CD8-positive, alpha-beta memory T cell (primary cell): Measurements from ENCODE around the gene STC2. TPM values are rescaled to one million over a fixed set of nuclear protein-coding genes. Genes with fewer than 3 reads are reported as not detected.
"Not testable (repeated sequence)": the region's sequence is repeated elsewhere in the genome, so short reads cannot be mapped to it uniquely, and the experiment has no call there.

Experiments used
- CTCF ChIA-PET: fragments of 350-600 bp; sonication (Branson Sonifier 250); formaldehyde crosslinking; loops from one replicate; lab custom pipeline; 2021; ENCODE audit warnings: antibody characterized with exemption; lab: Charles Lee
- POLR2A ChIA-PET: fragments of 350-600 bp; sonication (Branson Sonifier 250); formaldehyde crosslinking; loops from one replicate; lab custom pipeline; 2021; ENCODE audit warnings: antibody characterized with exemption; lab: Charles Lee
- DNase-seq, 5 donors: peaks; one replicate each; pipeline versions ENCODE4 v3.0.0 to v3.0.0-alpha.2; 2020 to 2022; ENCODE audit warnings: mixed read lengths in 1 of 5
- H3K27ac ChIP-seq: one replicate; pipeline ENCODE4 v1.7.0; 2013; ENCODE audit warnings: low read depth, mild to moderate bottlenecking, low read length, moderate library complexity
- H3K27me3 ChIP-seq: 2 replicates; pipeline ENCODE4 v1.7.0; 2013; ENCODE audit warnings: low read length, mild to moderate bottlenecking; ENCODE audit not compliant: insufficient read depth, poor library complexity, severe bottlenecking
- H3K36me3 ChIP-seq: 2 replicates; pipeline ENCODE4 v1.7.0; 2013; ENCODE audit warnings: mild to moderate bottlenecking, low read length, moderate library complexity; ENCODE audit not compliant: insufficient read depth
- H3K4me1 ChIP-seq: 2 replicates; pipeline ENCODE4 v1.7.0; 2013; ENCODE audit warnings: mild to moderate bottlenecking, low read length, moderate library complexity; ENCODE audit not compliant: insufficient read depth
- H3K4me3 ChIP-seq: 2 replicates; pipeline ENCODE4 v1.7.0; 2013; ENCODE audit warnings: mild to moderate bottlenecking, low read length
- H3K9me3 ChIP-seq: 2 replicates; pipeline ENCODE4 v1.7.0; 2013; ENCODE audit warnings: mild to moderate bottlenecking, low read length
- H3K27ac Mint-ChIP-seq, 8 donors: one replicate each; pipeline ENCODE4 v1.8.0; 2020 to 2021; ENCODE audit warnings: mixed read lengths in 8 of 8, mild to moderate bottlenecking in 6 of 8, inconsistent platforms in 3 of 8, moderate library complexity in 3 of 8
- H3K27me3 Mint-ChIP-seq, 2 donors: one replicate each; pipeline ENCODE4 v1.8.0; 2020 to 2021; ENCODE audit warnings: mixed read lengths in 2 of 2, mild to moderate bottlenecking in 1 of 2, moderate library complexity in 1 of 2
- H3K36me3 Mint-ChIP-seq, 3 donors: one replicate each; pipeline ENCODE4 v1.8.0; 2020 to 2021; ENCODE audit warnings: mixed read lengths in 3 of 3, inconsistent platforms in 1 of 3, mild to moderate bottlenecking in 1 of 3
- H3K4me1 Mint-ChIP-seq, 3 donors: one replicate each; pipeline ENCODE4 v1.8.0; 2020 to 2021; ENCODE audit warnings: mixed read lengths in 3 of 3, inconsistent platforms in 1 of 3, mild to moderate bottlenecking in 1 of 3
- H3K4me3 Mint-ChIP-seq, 7 donors: one replicate each; pipeline ENCODE4 v1.8.0; 2020 to 2021; ENCODE audit warnings: mixed read lengths in 7 of 7, mild to moderate bottlenecking in 6 of 7, moderate library complexity in 4 of 7, inconsistent platforms in 2 of 7
- H3K9me3 Mint-ChIP-seq, 5 donors: one replicate each; pipeline ENCODE4 v1.8.0; 2020 to 2022; ENCODE audit warnings: mixed read lengths in 5 of 5, mild to moderate bottlenecking in 3 of 5, moderate library complexity in 2 of 5, inconsistent platforms in 1 of 5
- polyA plus RNA-seq: library from polyadenylated mRNA; unstranded; fragments of 300-500 nt; fragmentation: Illumina TruSeq; gene quantifications from one replicate; pipeline ENCODE4 v1.2.3, GENCODE V29; 2021
- total RNA-seq, 2 experiments: library from RNA; stranded (reverse); gene quantifications; one replicate each; pipeline ENCODE4 v1.2.3, GENCODE V29; 2021

The STC2 gene
- total and polyA plus RNA-seq, 3 experiments from 2014 or later, result 2.1 to 2.4 TPM; not detected in 1

DNA sequence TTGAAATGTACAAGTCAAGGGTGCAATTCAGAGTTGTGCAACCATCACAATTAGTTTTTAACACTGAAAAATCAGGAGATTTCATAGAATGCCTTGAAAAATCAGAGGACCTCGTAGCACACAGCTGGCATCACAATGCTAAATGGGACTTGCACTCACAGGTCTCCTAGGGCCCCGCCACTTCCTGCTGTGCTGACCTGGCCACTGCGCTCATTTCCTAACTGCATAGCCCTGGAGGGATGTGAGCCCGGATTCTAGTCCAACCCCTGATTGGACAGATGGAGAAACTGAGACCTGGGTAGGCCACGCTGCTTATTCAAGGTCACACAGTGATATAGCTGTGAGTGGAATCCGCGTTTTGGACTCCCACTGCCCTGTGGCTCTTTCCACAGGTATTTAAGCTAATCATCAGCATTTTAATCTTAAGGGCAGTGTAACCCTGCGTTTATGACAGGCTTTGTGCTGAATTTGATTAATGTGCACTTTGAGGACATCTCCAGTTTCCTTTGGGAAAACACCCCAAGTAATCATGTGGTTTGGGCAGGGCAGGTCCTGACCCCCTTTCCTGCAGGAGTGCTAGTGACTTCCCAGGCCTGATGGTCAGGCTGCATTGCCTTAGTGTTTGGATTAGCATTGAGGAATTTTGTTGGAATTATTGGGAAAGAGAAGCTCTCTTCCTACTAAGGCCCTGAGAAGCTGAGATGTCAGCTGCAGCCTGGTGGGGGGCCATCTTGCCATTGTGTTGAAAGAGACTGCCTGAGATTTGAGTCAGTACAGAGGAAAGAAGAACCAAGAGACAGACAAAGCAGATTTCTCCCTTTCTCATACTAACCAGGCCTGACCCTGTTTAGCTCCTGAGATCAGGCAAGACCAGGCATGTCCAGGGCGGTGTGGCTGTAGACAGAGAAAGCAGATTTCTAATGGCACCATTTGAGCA, 36.2 kb downstream of the STC2 start:
- H3K27me3 Mint-ChIP-seq, result peaks cover 22 to 78% of the 10 kb centered on the region in 2 donors
- ChIA-PET POLR2A (no interaction called here), CTCF (no interaction called here)
- no peak overlapping the region for H3K27ac Mint-ChIP-seq
- peaks cover 0 to 2% (median 0%) of the 10 kb centered on the region in 3 donors for H3K36me3 Mint-ChIP-seq
- H3K27me3 ChIP-seq, result no peaks in the 10 kb centered on the region
- DNase-seq, result no peak
- no peak overlapping the region for H3K4me3 Mint-ChIP-seq
- no peaks in the 10 kb centered on the region for H3K4me1 ChIP-seq
- no peak overlapping the region for H3K27ac ChIP-seq
- H3K36me3 ChIP-seq, result no peaks in the 10 kb centered on the region
- peaks cover 13 to 14% (median 13%) of the 10 kb centered on the region in 3 donors for H3K4me1 Mint-ChIP-seq
- no peaks in the 10 kb centered on the region for H3K9me3 ChIP-seq
- peaks cover 0 to 6% (median 0%) of the 10 kb centered on the region in 5 donors for H3K9me3 Mint-ChIP-seq
- no peak overlapping the region for H3K4me3 ChIP-seq

DNA sequence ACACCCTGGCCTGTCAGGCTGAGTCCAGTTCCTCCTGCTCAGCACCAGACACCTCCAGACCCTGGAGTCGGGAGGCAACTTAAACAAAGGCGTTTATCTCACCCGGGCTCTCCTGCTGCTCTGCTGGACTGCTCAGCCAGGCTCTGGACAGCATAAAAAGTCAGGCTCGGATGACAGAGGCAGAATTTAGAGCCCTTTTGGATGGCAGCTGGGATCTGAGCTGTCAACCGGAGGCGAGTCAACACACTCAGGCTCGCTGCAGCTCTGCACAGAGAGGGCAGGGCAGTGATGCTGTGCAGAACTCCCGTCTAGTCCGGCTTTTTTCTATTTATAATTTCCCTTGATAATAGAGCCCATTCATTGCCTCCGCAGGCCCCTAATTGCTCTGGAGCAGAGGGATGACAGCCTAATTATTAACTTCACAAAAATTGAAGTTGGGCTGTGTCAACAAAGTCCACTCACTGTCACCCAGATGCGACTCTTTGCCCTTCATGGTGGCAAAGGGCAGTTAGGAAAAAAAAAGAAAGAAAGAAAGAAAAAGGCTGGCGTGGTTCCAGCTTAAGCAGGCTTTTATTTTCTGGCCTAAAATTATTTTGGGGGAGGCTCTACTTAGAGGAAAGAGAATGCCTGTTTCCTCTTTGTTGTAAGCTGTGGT, 37.6 kb downstream of the STC2 start:
- H3K27me3 Mint-ChIP-seq, result peaks cover 26 to 85% of the 10 kb centered on the region in 2 donors
- peaks cover 13 to 14% (median 13%) of the 10 kb centered on the region in 3 donors for H3K4me1 Mint-ChIP-seq
- H3K9me3 ChIP-seq, result no peaks in the 10 kb centered on the region
- H3K4me3 Mint-ChIP-seq, result no peak overlapping the region
- no peak overlapping the region for H3K27ac ChIP-seq
- no peaks in the 10 kb centered on the region for H3K4me1 ChIP-seq
- H3K36me3 Mint-ChIP-seq, result peaks cover 0 to 2% (median 0%) of the 10 kb centered on the region in 3 donors
- H3K27me3 ChIP-seq, result no peaks in the 10 kb centered on the region
- H3K36me3 ChIP-seq, result no peaks in the 10 kb centered on the region
- CTCF ChIA-PET, result no interaction called here
- POLR2A ChIA-PET, result no interaction called here
- no peak for DNase-seq
- no peak overlapping the region for H3K4me3 ChIP-seq
- no peak overlapping the region for H3K27ac Mint-ChIP-seq
- H3K9me3 Mint-ChIP-seq, result peaks cover 0 to 7% (median 0%) of the 10 kb centered on the region in 5 donors

DNA sequence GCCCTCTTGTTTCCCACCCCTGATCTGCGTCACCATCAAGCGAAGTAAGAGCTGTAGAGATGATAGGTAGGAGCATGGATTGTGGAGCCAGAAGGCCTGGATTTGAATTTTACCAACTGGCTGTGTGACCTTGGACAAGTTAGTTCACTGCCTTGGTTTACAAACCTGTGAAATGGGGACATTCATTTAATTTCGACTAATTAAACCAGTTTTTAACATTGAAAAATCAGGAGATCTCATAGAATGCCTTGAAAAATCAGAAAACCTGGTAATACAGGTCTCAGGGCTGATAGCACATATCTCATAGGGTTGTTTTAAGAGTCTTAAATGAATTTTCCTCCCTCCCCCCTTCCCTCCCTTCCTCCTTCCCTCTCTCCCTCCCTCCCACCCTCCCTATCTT, 38.8 kb downstream of the STC2 start:
- CTCF ChIA-PET, result no interaction called here
- POLR2A ChIA-PET, result no interaction called here

DNA sequence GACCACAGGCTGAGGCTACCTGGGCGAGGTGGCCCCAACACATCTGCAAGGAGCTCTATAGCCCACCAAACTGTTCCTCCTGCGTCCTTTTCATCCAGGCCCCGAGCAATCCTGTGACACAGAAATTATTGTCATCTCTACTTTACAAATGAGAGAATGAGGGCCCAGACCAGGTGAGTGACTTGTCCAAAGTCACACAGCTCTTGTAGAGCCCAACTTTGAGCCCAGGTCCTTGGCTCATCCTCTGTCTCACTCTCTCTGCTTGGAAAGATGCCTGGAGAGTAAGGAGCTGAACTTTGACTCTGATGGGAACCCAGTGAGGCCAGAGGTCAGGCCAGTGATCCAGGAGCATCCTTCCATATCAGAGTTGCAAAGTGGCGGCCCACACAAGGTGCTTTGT, 39.6 kb downstream of the STC2 start:
- no peak overlapping the region for H3K27ac ChIP-seq
- no peaks in the 10 kb centered on the region for H3K36me3 ChIP-seq
- CTCF ChIA-PET, result no interaction called here
- no peaks in the 10 kb centered on the region for H3K27me3 ChIP-seq
- peaks cover 30 to 84% of the 10 kb centered on the region in 2 donors for H3K27me3 Mint-ChIP-seq
- peaks cover 0 to 4% (median 0%) of the 10 kb centered on the region in 3 donors for H3K36me3 Mint-ChIP-seq
- POLR2A ChIA-PET, result no interaction called here
- DNase-seq, result no peak
- H3K4me1 ChIP-seq, result peaks cover 3% of the 10 kb centered on the region
- H3K4me1 Mint-ChIP-seq, result peaks cover 1 to 9% (median 4%) of the 10 kb centered on the region in 3 donors
- H3K4me3 ChIP-seq, result no peak overlapping the region
- H3K27ac Mint-ChIP-seq, result no peak overlapping the region
- peaks cover 0 to 15% (median 3%) of the 10 kb centered on the region in 5 donors for H3K9me3 Mint-ChIP-seq
- no peak overlapping the region for H3K4me3 Mint-ChIP-seq
- no peaks in the 10 kb centered on the region for H3K9me3 ChIP-seq

More for the DNA sequence above, 38.8 kb downstream of the STC2 start:
- Histone ChIP-seq H3K36me3 (no peaks in the 10 kb centered on the region), H3K4me3 (no peak overlapping the region), H3K9me3 (no peaks in the 10 kb centered on the region), H3K27ac (no peak overlapping the region), H3K4me1 (no peaks in the 10 kb centered on the region), H3K27me3 (no peaks in the 10 kb centered on the region)
- Mint-ChIP-seq H3K4me3 (no peak overlapping the region), H3K27me3 (peaks cover 27 to 88% of the 10 kb centered on the region in 2 donors), H3K27ac (no peak overlapping the region), H3K36me3 (peaks cover 0 to 2% (median under 1%) of the 10 kb centered on the region in 3 donors), H3K9me3 (peaks cover 0 to 12% (median 3%) of the 10 kb centered on the region in 5 donors), H3K4me1 (peaks cover 9 to 13% (median 9%) of the 10 kb centered on the region in 3 donors)
- no peak for DNase-seq

DNA sequence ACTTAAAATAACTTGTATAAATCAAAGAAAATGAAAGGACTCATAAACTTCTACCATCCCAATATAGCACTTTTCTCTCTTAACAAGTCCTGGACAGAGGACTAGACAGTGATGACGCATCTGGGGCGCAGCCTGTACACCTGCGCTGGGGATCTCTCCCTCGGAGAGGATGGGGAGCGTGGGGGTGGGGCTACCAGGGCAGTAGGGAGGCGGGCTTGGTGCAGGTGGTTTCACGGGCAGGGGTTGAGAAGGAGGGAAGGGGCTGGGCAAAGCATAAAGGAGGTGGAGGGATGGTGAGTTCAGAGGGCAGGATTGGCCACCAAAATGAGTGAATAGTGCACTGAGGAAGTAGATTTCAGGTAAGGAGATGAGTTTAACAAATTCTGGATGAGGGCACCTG, 41.1 kb downstream of the STC2 start:
- Histone ChIP-seq H3K36me3 (no peaks in the 10 kb centered on the region), H3K4me1 (peaks cover 3% of the 10 kb centered on the region), H3K27ac (no peak overlapping the region), H3K27me3 (peaks cover 3% of the 10 kb centered on the region), H3K9me3 (no peaks in the 10 kb centered on the region), H3K4me3 (no peak overlapping the region)
- Mint-ChIP-seq H3K4me3 (no peak overlapping the region), H3K4me1 (peaks cover 0 to 11% (median 4%) of the 10 kb centered on the region in 3 donors), H3K27ac (no peak overlapping the region), H3K36me3 (peaks cover 0 to 4% (median 0%) of the 10 kb centered on the region in 3 donors), H3K27me3 (peaks cover 29 to 85% of the 10 kb centered on the region in 2 donors), H3K9me3 (peaks cover 0 to 15% (median 3%) of the 10 kb centered on the region in 5 donors)
- CTCF ChIA-PET, result no interaction called here
- no peak for DNase-seq
- POLR2A ChIA-PET, result no interaction called here

DNA sequence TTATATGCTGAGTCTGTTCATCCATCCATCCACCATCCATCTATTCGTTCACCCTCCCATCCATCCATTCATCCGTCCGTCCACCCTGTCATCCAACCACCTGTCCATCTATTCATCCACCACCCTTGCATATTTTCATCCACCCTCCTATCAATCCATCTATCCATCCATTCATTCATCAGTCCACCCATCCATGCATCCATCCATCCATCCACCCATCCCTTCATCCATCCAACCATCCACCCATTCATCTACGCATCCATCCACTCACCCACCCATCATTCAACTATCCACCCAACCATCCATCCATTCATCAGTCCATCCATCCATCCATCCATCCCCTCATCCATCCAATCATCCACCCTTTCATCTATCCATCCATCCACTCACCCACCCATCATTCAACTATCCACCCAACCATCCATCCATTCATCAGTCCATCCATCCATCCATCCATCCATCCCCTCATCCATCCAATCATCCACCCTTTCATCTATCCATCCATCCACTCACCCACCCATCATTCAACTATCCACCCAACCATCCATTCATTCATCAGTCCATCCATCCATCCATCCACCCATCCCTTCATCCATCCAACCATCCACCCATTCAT, 43.8 kb downstream of the STC2 start:
- H3K9me3 ChIP-seq, DNase-seq, H3K36me3 Mint-ChIP-seq, POLR2A ChIA-PET, H3K27me3 ChIP-seq, H3K36me3 ChIP-seq, H3K27ac ChIP-seq, H3K27ac Mint-ChIP-seq, H3K4me1 ChIP-seq, H3K4me3 ChIP-seq: not testable (repeated sequence)
- H3K4me1 Mint-ChIP-seq, result peaks cover 0 to 14% (median 4%) of the 10 kb centered on the region in 3 donors
- H3K4me3 Mint-ChIP-seq, result peak overlapping the region in 2 of 7 donors; percentile 13 to 75
- CTCF ChIA-PET, result interaction anchor here (1.4 kb wide), 1 partner anchor 9 kb away, joined by 4 read pairs; no protein-coding TSS in a partner anchor
- peaks cover 0 to 19% (median 3%) of the 10 kb centered on the region in 5 donors for H3K9me3 Mint-ChIP-seq
- peaks cover 37 to 78% of the 10 kb centered on the region in 2 donors for H3K27me3 Mint-ChIP-seq

DNA sequence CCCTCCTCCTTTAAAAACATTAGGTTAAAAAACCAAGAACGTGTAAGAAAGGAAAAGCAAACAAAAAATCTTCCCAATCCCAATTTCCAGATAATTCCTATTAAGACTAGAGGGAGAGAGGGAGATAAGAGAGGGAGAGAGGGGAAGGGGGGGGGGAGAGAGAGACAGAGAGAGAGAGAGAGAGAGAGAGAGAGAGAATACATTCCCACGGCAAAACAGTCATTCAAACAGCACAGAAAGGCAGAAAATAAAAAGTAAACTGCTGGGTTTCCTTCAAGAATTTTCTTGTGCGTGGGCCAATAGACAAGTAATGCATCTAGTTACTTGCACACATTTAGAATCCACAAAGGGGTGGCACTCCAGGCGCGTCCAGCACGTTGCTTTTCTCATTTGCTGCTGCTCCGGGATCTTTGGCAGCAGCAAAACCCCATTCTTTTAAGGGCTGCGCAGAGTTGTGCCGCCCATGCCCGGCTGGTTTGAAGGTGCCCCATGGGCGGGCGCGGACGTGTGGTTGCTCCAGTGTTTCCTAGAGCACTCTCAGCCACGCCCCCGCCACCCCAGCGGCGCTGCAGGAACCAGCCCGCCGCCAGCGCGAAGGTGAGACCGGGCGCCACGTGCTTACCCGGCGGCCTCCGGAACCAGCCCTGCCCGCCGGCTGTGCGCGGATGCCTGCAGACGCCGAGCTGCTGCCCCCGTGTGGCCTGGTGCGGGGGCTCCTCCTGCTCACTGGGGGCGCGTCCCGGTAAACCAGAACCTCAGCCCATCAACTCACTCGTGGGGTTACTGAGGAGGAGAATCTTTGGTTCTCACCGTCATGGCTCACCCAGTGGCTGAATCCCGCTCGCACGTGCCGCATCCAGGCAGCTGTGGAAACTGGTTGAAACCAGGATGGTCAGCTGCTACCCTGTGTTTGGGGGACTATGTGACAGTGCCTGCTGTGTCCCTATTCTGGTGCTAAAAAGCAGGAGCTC, 44.6 kb downstream of the STC2 start:
- peaks cover 43 to 77% of the 10 kb centered on the region in 2 donors for H3K27me3 Mint-ChIP-seq
- H3K27ac Mint-ChIP-seq, result no peak overlapping the region
- peak overlapping the region in 5 of 7 donors; percentile 6 to 75 (median 12) for H3K4me3 Mint-ChIP-seq
- H3K36me3 Mint-ChIP-seq, result peaks cover 0 to 4% (median 0%) of the 10 kb centered on the region in 3 donors
- H3K27me3 ChIP-seq, result peaks cover 3% of the 10 kb centered on the region
- peak overlapping the region; percentile 12 for H3K4me3 ChIP-seq
- H3K9me3 ChIP-seq, result no peaks in the 10 kb centered on the region
- no peak overlapping the region for H3K27ac ChIP-seq
- H3K4me1 ChIP-seq, result peaks cover 3% of the 10 kb centered on the region
- H3K36me3 ChIP-seq, result no peaks in the 10 kb centered on the region
- peaks cover 0 to 19% (median 3%) of the 10 kb centered on the region in 5 donors for H3K9me3 Mint-ChIP-seq
- CTCF ChIA-PET, result interaction anchor here (1.4 kb wide), 1 partner anchor 10 kb away, joined by 4 read pairs; no protein-coding TSS in a partner anchor
- POLR2A ChIA-PET, result no interaction called here
- DNase-seq, result peak; percentile 15 to 71 (median 43)
- peaks cover 0 to 14% (median 4%) of the 10 kb centered on the region in 3 donors for H3K4me1 Mint-ChIP-seq
